Kidney (tissue), 14 donors: Measurements from ENCODE around the gene NTRK1. TPM values are rescaled to one million over a fixed set of nuclear protein-coding genes. Genes with fewer than 3 reads are reported as not detected.

Experiments
- DNase-seq, 5 donors: peaks; one replicate each; pipeline ENCODE4 v3.0.0-alpha.2; 2013 to 2020
- FAIRE-seq: peaks from 2 replicates; lab custom pipeline; 2012; peaks lifted over from hg19 to GRCh38; lab: Jason Lieb, UNC
- H3K27ac ChIP-seq, 2 donors: one replicate each; pipeline ENCODE4 v1.7.0; 2013; ENCODE audit warnings: low read depth in 2 of 2, low read length in 2 of 2, inconsistent platforms in 1 of 2
- H3K27me3 ChIP-seq: one replicate; pipeline ENCODE4 v1.7.1; 2013; ENCODE audit warnings: low read length, inconsistent platforms; ENCODE audit not compliant: control insufficient read depth, insufficient read depth
- H3K36me3 ChIP-seq, 3 donors: one replicate each; pipeline versions ENCODE4 v1.7.0 to v1.7.1; 2013; ENCODE audit warnings: low read length in 3 of 3, control low read depth in 1 of 3, inconsistent platforms in 1 of 3; ENCODE audit not compliant: insufficient read depth in 3 of 3, control insufficient read depth in 2 of 3
- H3K4me1 ChIP-seq, 3 donors: one replicate each; pipeline versions ENCODE4 v1.7.0 to v1.7.1; 2013; ENCODE audit warnings: low read length in 3 of 3, inconsistent platforms in 1 of 3, low read depth in 1 of 3; ENCODE audit not compliant: control insufficient read depth in 2 of 3, insufficient read depth in 2 of 3
- H3K4me3 ChIP-seq, 3 donors: one replicate each; pipeline versions ENCODE4 v1.7.0 to v1.8.1; 2013; ENCODE audit warnings: low read length in 3 of 3, control low read depth in 1 of 3, inconsistent platforms in 1 of 3
- H3K9ac ChIP-seq, 3 donors: one replicate each; pipeline versions ENCODE4 v1.7.0 to v1.7.1; 2013; ENCODE audit warnings: low read length in 3 of 3, control low read depth in 1 of 3, inconsistent platforms in 1 of 3
- H3K9me3 ChIP-seq, 3 donors: one replicate each; pipeline versions ENCODE4 v1.7.0 to v1.7.1; 2013; ENCODE audit warnings: low read length in 3 of 3, control low read depth in 1 of 3, inconsistent platforms in 1 of 3; ENCODE audit not compliant: control insufficient read depth in 2 of 3, insufficient read depth in 1 of 3
- intact Hi-C: fragments of 100-400 bp; cut with DNase I; formaldehyde crosslinking; loops from one replicate; pipeline ENCODE4 v1.11.1; 2022
- polyA plus RNA-seq: library from polyadenylated mRNA; stranded (reverse); fragments of 350-450 nt; fragmentation: Illumina TruSeq; extraction: RNeasy Lipid Tissue Mini Kit (QIAGEN cat#74804); gene quantifications from one replicate; pipeline ENCODE4 v1.2.3, GENCODE V29; 2014; ENCODE audit warnings: low read depth, low replicate concordance; ENCODE audit not compliant: insufficient read depth
- total RNA-seq: library from RNA; stranded (reverse); fragmentation: NEBNext Ultra II Directional; extraction: Animal tissue kit (Norgen Biotek cat#: 25700); gene quantifications from one replicate; pipeline ENCODE4 v1.2.1, GENCODE V29; 2021
- TF ChIP-seq, protein P1 (sequence below): IDR thresholded peaks from 3 replicates; pipeline ENCODE4 v1.5.1; 2012; ENCODE audit warnings: mild to moderate bottlenecking, moderate library complexity, borderline replicate concordance; ENCODE audit not compliant: insufficient read depth; ENCODE audit errors: extremely low read depth
- donor health status: control.
- donor health status: control.
- donor health status: control.
- donor health status: control.
- donor health status: control.
- donor health status: DM: yes; HTN: yes; CAD: no.
- donor health status: Normal renal cell carcinoma (clear cell type).

Gene NTRK1
- total and polyA plus RNA-seq, 2 donors from 2014 or later, result 1.0 to 1.3 TPM

DNA sequence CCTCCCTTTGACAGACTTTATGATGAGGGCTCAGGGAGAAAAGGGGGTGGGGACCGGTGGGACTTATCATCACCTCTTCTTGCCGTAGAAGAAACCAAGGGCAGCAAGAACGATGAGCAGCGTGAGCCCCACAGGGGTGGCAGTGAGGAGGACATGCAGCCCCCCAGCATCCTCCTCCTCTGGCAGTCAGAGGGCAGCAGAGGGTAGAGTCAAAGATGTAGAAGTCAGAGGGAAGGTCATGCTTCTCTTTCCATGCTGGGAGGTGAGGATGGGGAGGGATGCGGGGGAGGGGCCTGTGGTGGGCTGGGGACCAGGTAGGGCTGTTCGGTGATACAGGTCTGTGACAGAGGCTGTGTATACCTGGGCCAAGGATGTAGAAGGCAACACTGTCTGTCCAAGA lies 16.6 kb upstream of the NTRK1 start:
- intact Hi-C loops, result no loop called here

DNA sequence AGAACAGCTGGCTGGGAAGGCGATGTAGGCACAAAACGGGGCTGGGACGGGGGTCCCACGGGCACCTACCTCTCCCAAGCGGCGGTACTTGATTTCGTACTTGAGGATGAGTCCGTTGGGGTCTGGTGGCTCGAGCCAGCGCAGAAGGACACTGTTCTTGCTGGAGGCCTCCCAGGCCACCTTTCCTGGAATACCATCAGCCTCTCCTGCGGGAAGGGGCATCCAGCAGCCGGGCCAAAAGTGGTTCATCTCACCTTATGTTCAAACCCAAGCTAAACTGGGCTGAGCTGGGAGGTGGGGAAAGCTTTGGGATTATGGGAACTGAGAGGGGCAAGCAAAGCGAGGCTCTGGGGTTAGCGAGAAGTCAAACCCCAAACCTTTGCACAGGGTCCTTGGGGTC lies 16.0 kb upstream of the NTRK1 start:
- Histone ChIP-seq H3K9me3 (no peaks in the 10 kb centered on the region), H3K4me1 (peaks cover 0 to 5% (median 0%) of the 10 kb centered on the region in 3 donors), H3K4me3 (no peak overlapping the region), H3K9ac (no peak overlapping the region), H3K27ac (no peak overlapping the region), H3K36me3 (no peaks in the 10 kb centered on the region), H3K27me3 (peaks cover 20% of the 10 kb centered on the region)
- TF ChIP-seq, protein P1, sequence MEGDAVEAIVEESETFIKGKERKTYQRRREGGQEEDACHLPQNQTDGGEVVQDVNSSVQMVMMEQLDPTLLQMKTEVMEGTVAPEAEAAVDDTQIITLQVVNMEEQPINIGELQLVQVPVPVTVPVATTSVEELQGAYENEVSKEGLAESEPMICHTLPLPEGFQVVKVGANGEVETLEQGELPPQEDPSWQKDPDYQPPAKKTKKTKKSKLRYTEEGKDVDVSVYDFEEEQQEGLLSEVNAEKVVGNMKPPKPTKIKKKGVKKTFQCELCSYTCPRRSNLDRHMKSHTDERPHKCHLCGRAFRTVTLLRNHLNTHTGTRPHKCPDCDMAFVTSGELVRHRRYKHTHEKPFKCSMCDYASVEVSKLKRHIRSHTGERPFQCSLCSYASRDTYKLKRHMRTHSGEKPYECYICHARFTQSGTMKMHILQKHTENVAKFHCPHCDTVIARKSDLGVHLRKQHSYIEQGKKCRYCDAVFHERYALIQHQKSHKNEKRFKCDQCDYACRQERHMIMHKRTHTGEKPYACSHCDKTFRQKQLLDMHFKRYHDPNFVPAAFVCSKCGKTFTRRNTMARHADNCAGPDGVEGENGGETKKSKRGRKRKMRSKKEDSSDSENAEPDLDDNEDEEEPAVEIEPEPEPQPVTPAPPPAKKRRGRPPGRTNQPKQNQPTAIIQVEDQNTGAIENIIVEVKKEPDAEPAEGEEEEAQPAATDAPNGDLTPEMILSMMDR, result no peak
- no peak for FAIRE-seq
- peak in 1 of 5 donors; percentile 35 for DNase-seq
- intact Hi-C loops, result no loop called here

More for the DNA sequence above, 16.6 kb upstream of the NTRK1 start:
- Histone ChIP-seq H3K4me1 (peaks cover 0 to 5% (median 0%) of the 10 kb centered on the region in 3 donors), H3K9me3 (no peaks in the 10 kb centered on the region), H3K9ac (no peak overlapping the region), H3K27ac (no peak overlapping the region), H3K27me3 (peaks cover 20% of the 10 kb centered on the region), H3K36me3 (no peaks in the 10 kb centered on the region), H3K4me3 (no peak overlapping the region)
- DNase-seq, result peak in 1 of 5 donors; percentile 43
- TF ChIP-seq, protein P1, result no peak
- FAIRE-seq, result no peak

DNA sequence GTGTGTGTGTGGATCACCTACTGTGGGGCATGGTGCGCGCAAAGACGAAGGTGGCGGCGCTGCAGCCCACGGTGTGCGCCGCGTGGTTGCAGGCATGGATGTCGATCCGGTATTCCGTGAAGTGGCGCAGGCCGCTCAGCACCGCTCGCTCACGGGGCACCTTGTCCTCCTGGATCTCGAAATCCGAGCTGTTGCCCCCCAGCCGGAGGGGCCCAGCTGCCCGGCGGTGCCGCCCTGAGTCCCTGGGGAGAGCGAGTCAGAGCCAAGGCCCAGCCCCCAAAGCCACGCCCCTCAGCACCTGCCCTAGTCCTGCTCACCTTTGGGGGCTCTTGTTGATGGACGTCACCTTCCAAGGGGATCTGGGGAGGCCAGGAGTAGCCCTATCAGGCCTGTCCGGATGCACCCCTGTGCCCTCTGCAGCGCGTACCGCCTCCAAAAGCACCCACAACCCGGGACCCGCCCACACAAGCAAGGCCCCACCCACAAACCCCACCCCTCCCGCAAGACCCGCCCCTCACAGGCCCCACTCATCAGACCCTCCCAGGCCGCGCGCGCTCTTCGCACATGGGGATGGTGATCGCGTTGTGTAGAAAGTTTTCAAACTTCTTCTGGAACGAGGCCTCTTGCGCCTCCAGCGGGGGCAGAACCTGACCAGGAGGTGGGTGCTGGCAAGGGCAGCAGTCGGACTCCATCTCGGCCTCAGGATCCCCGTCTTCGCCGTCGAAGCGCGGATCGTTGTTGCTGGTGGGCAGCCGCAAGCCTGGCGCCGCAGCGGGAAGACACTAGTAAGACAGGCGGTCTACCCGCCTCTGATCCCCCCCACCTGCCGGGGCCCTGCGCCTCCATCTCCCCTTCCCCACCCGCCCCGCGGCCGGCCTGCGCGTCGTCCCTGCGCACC lies 15.4 kb upstream of the NTRK1 start:
- Histone ChIP-seq H3K4me1 (peaks cover 0 to 5% (median 0%) of the 10 kb centered on the region in 3 donors), H3K27me3 (peaks cover 20% of the 10 kb centered on the region), H3K36me3 (no peaks in the 10 kb centered on the region), H3K9me3 (no peaks in the 10 kb centered on the region), H3K9ac (no peak overlapping the region), H3K4me3 (no peak overlapping the region), H3K27ac (no peak overlapping the region)
- intact Hi-C loops, result no loop called here
- no peak for FAIRE-seq
- TF ChIP-seq, protein P1, result no peak
- DNase-seq, result peak in 3 of 5 donors; percentile 30 to 77 (median 50)
